ENCODE measurements around the gene CNPY3.

The CNPY3 gene

GRCh38 chr6:42967228-42967627, 37.9 kb downstream of the CNPY3 start:
- H2BK120ac ChIP-seq (ENCODE audit: low read depth, low read length): no peak overlapping the region
- H2AFZ ChIP-seq (ENCODE audit: low read length): no peak overlapping the region
- no peak overlapping the region for H2AK5ac ChIP-seq (ENCODE audit: low read depth, low read length)
- no peak overlapping the region for H2BK15ac ChIP-seq (ENCODE audit: low read length)
- no peak overlapping the region for H3K27ac ChIP-seq (replicated peaks; ENCODE audit: low read length)
- H3K36me3 ChIP-seq (replicated peaks in 1 of 2; ENCODE audit: control insufficient read depth in 2 of 2, insufficient read depth in 2 of 2, low read length in 2 of 2): peaks cover 8 to 43% of the 10 kb centered on the region in 2 donors
- DNase-seq (ENCODE audit: low spot score): no peak
- H3K9ac ChIP-seq (ENCODE audit: low read depth, low read length, poor library complexity): no peak overlapping the region
- H3K79me1 ChIP-seq (ENCODE audit: low read depth, low read length): no peaks in the 10 kb centered on the region
- H3K4me3 ChIP-seq (ENCODE audit: low read length in 2 of 2): no peak overlapping the region
- no peak overlapping the region for H3K14ac ChIP-seq (ENCODE audit: low read length)
- no peak overlapping the region for H2BK5ac ChIP-seq (ENCODE audit: low read length)
- H3K27me3 ChIP-seq (ENCODE audit: control insufficient read depth in 3 of 3, insufficient read depth in 3 of 3, low read depth in 1 of 3, low read length in 3 of 3): no peaks in the 10 kb centered on the region
- H4K8ac ChIP-seq (ENCODE audit: low read depth, low read length): no peak overlapping the region
- no peak overlapping the region for H3K4me2 ChIP-seq (ENCODE audit: insufficient read depth, low read length, poor library complexity, severe bottlenecking)
- H3K23ac ChIP-seq (ENCODE audit: low read depth, low read length, poor library complexity): no peak overlapping the region
- no peak overlapping the region for H3K4ac ChIP-seq (ENCODE audit: low read length)
- H3K4me1 ChIP-seq (ENCODE audit: control insufficient read depth in 2 of 2, insufficient read depth in 1 of 2, low read depth in 1 of 2, low read length in 2 of 2): peaks cover 0 to 3% of the 10 kb centered on the region in 2 donors
- H3K18ac ChIP-seq (ENCODE audit: low read length): no peak overlapping the region
- no peaks in the 10 kb centered on the region for H3K9me3 ChIP-seq (replicated peaks in 1 of 2; ENCODE audit: control insufficient read depth in 2 of 2, insufficient read depth in 1 of 2, low read depth in 1 of 2, low read length in 2 of 2)
- no CpG with 5 or more reads among the region's 11 CpGs for WGBS, 2 donors (ENCODE audit: extremely low coverage in 2 of 2, insufficient read length in 2 of 2, insufficient replicate concordance in 1 of 2)
- H4K91ac ChIP-seq (ENCODE audit: low read depth, low read length, poor library complexity): no peak overlapping the region
- H2BK12ac ChIP-seq (ENCODE audit: low read length): no peak overlapping the region

GRCh38 chr6:42968126-42968701, 38.9 kb downstream of the CNPY3 start:
- H3K14ac ChIP-seq (ENCODE audit: low read length): no peak overlapping the region
- no peak overlapping the region for H4K91ac ChIP-seq (ENCODE audit: low read depth, low read length, poor library complexity)
- no peak overlapping the region for H2BK15ac ChIP-seq (ENCODE audit: low read length)
- H2AFZ ChIP-seq (ENCODE audit: low read length): no peak overlapping the region
- no peak overlapping the region for H3K9ac ChIP-seq (ENCODE audit: low read depth, low read length, poor library complexity)
- H3K79me1 ChIP-seq (ENCODE audit: low read depth, low read length): no peaks in the 10 kb centered on the region
- peaks cover 8 to 40% of the 10 kb centered on the region in 2 donors for H3K36me3 ChIP-seq (replicated peaks in 1 of 2; ENCODE audit: control insufficient read depth in 2 of 2, insufficient read depth in 2 of 2, low read length in 2 of 2)
- no peaks in the 10 kb centered on the region for H3K9me3 ChIP-seq (replicated peaks in 1 of 2; ENCODE audit: control insufficient read depth in 2 of 2, insufficient read depth in 1 of 2, low read depth in 1 of 2, low read length in 2 of 2)
- H3K27me3 ChIP-seq (ENCODE audit: control insufficient read depth in 3 of 3, insufficient read depth in 3 of 3, low read depth in 1 of 3, low read length in 3 of 3): no peaks in the 10 kb centered on the region
- no peak overlapping the region for H2BK12ac ChIP-seq (ENCODE audit: low read length)
- no peak for DNase-seq (ENCODE audit: low spot score)
- H3K4me3 ChIP-seq (ENCODE audit: low read length in 2 of 2): no peak overlapping the region
- H4K8ac ChIP-seq (ENCODE audit: low read depth, low read length): peak overlapping the region; percentile 6
- WGBS, 2 donors (ENCODE audit: extremely low coverage in 2 of 2, insufficient read length in 2 of 2, insufficient replicate concordance in 1 of 2): no CpG with 5 or more reads among the region's 12 CpGs
- no peak overlapping the region for H3K4ac ChIP-seq (ENCODE audit: low read length)
- H3K27ac ChIP-seq (replicated peaks; ENCODE audit: low read length): no peak overlapping the region
- peak overlapping the region; percentile 49 for H3K23ac ChIP-seq (ENCODE audit: low read depth, low read length, poor library complexity)
- H2BK120ac ChIP-seq (ENCODE audit: low read depth, low read length): no peak overlapping the region
- no peak overlapping the region for H3K18ac ChIP-seq (ENCODE audit: low read length)
- no peak overlapping the region for H2AK5ac ChIP-seq (ENCODE audit: low read depth, low read length)
- no peak overlapping the region for H3K4me2 ChIP-seq (ENCODE audit: insufficient read depth, low read length, poor library complexity, severe bottlenecking)
- peaks cover 0 to 3% of the 10 kb centered on the region in 2 donors for H3K4me1 ChIP-seq (ENCODE audit: control insufficient read depth in 2 of 2, insufficient read depth in 1 of 2, low read depth in 1 of 2, low read length in 2 of 2)
- H2BK5ac ChIP-seq (ENCODE audit: low read length): no peak overlapping the region

GRCh38 chr6:42968783-42969182, 39.5 kb downstream of the CNPY3 start:
- no peak for DNase-seq (ENCODE audit: low spot score)
- Histone ChIP-seq H2BK15ac (ENCODE audit: low read length) (no peak overlapping the region), H3K23ac (ENCODE audit: low read depth, low read length, poor library complexity) (no peak overlapping the region), H3K9me3 (replicated peaks in 1 of 2; ENCODE audit: control insufficient read depth in 2 of 2, insufficient read depth in 1 of 2, low read depth in 1 of 2, low read length in 2 of 2) (no peaks in the 10 kb centered on the region), H3K79me1 (ENCODE audit: low read depth, low read length) (peaks cover 2% of the 10 kb centered on the region), H4K8ac (ENCODE audit: low read depth, low read length) (no peak overlapping the region), H3K36me3 (replicated peaks in 1 of 2; ENCODE audit: control insufficient read depth in 2 of 2, insufficient read depth in 2 of 2, low read length in 2 of 2) (peaks cover 8 to 42% of the 10 kb centered on the region in 2 donors), H3K4me1 (ENCODE audit: control insufficient read depth in 2 of 2, insufficient read depth in 1 of 2, low read depth in 1 of 2, low read length in 2 of 2) (peaks cover 0 to 3% of the 10 kb centered on the region in 2 donors), H2AK5ac (ENCODE audit: low read depth, low read length) (no peak overlapping the region), H3K4ac (ENCODE audit: low read length) (no peak overlapping the region), H2AFZ (ENCODE audit: low read length) (no peak overlapping the region), H3K18ac (ENCODE audit: low read length) (no peak overlapping the region), H3K9ac (ENCODE audit: low read depth, low read length, poor library complexity) (no peak overlapping the region), H3K27ac (replicated peaks; ENCODE audit: low read length) (no peak overlapping the region), H3K14ac (ENCODE audit: low read length) (no peak overlapping the region), H3K4me3 (ENCODE audit: low read length in 2 of 2) (no peak overlapping the region), H2BK5ac (ENCODE audit: low read length) (no peak overlapping the region), H4K91ac (ENCODE audit: low read depth, low read length, poor library complexity) (no peak overlapping the region), H2BK12ac (ENCODE audit: low read length) (no peak overlapping the region), H2BK120ac (ENCODE audit: low read depth, low read length) (no peak overlapping the region), H3K27me3 (ENCODE audit: control insufficient read depth in 3 of 3, insufficient read depth in 3 of 3, low read depth in 1 of 3, low read length in 3 of 3) (no peaks in the 10 kb centered on the region), H3K4me2 (ENCODE audit: insufficient read depth, low read length, poor library complexity, severe bottlenecking) (no peak overlapping the region)
- no CpG with 5 or more reads among the region's 4 CpGs for WGBS, 2 donors (ENCODE audit: extremely low coverage in 2 of 2, insufficient read length in 2 of 2, insufficient replicate concordance in 1 of 2)

- no peaks in the 10 kb centered on the region for H3K4me1 ChIP-seq (ENCODE audit: control insufficient read depth in 2 of 2, insufficient read depth in 1 of 2, low read depth in 1 of 2, low read length in 2 of 2)
- H3K27ac ChIP-seq (replicated peaks; ENCODE audit: low read length): no peak overlapping the region
- no peak overlapping the region for H2BK15ac ChIP-seq (ENCODE audit: low read length)
- H3K4ac ChIP-seq (ENCODE audit: low read length): no peak overlapping the region
- H2BK120ac ChIP-seq (ENCODE audit: low read depth, low read length): no peak overlapping the region
- H2BK12ac ChIP-seq (ENCODE audit: low read length): no peak overlapping the region
- H3K14ac ChIP-seq (ENCODE audit: low read length): no peak overlapping the region
- H3K9me3 ChIP-seq (replicated peaks in 1 of 2; ENCODE audit: control insufficient read depth in 2 of 2, insufficient read depth in 1 of 2, low read depth in 1 of 2, low read length in 2 of 2): no peaks in the 10 kb centered on the region
- H3K4me3 ChIP-seq (ENCODE audit: low read length in 2 of 2): no peak overlapping the region
- H4K8ac ChIP-seq (ENCODE audit: low read depth, low read length): no peak overlapping the region
- no peak overlapping the region for H3K23ac ChIP-seq (ENCODE audit: low read depth, low read length, poor library complexity)
- H2AFZ ChIP-seq (ENCODE audit: low read length): no peak overlapping the region
- H2BK5ac ChIP-seq (ENCODE audit: low read length): no peak overlapping the region
- no peaks in the 10 kb centered on the region for H3K27me3 ChIP-seq (ENCODE audit: control insufficient read depth in 3 of 3, insufficient read depth in 3 of 3, low read depth in 1 of 3, low read length in 3 of 3)
- H3K9ac ChIP-seq (ENCODE audit: low read depth, low read length, poor library complexity): no peak overlapping the region
- H3K36me3 ChIP-seq (replicated peaks in 1 of 2; ENCODE audit: control insufficient read depth in 2 of 2, insufficient read depth in 2 of 2, low read length in 2 of 2): peaks cover 8 to 39% of the 10 kb centered on the region in 2 donors
- H2AK5ac ChIP-seq (ENCODE audit: low read depth, low read length): no peak overlapping the region
- no peak for DNase-seq (ENCODE audit: low spot score)
- no peak overlapping the region for H3K18ac ChIP-seq (ENCODE audit: low read length)
- H4K91ac ChIP-seq (ENCODE audit: low read depth, low read length, poor library complexity): no peak overlapping the region
- no peak overlapping the region for H3K4me2 ChIP-seq (ENCODE audit: insufficient read depth, low read length, poor library complexity, severe bottlenecking)
- H3K79me1 ChIP-seq (ENCODE audit: low read depth, low read length): peaks cover 2% of the 10 kb centered on the region
- no CpG with 5 or more reads among the region's 2 CpGs for WGBS, 2 donors (ENCODE audit: extremely low coverage in 2 of 2, insufficient read length in 2 of 2, insufficient replicate concordance in 1 of 2)
These were observed 40.2 kb downstream of the CNPY3 start for GRCh38 chr6:42969431-42969830.

Measured in neuronal stem cell (in vitro differentiated cells).